HG03457 (cell line): ENCODE measurements around the gene DISC1.

Experiments
- ATAC-seq: cut with Tn5 transposase; IDR thresholded peaks from one replicate; pipeline ENCODE4 v1.9.1; 2021; ENCODE audit warnings: moderate number of reproducible peaks; ENCODE audit not compliant: unreplicated experiment

Gene DISC1

DNA sequence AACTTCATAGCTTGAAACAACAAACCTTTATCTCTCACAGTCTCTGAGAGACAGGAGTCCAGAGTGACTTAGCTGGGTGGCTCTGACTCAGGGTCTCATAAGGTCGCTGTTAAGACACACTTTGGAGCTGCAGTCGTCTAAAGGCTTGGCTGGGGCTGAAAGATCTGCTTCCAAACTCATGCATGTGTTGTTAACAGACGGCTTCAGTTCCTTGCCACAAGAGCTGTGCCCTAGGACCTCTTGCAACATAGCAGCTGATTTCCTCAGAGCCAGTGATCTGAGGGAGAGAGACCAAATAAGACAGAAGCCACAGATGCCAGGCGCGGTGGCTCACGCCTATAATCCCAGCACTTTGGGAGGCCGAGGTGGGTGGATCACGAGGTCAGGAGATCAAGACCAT, 176.8 kb downstream of the DISC1 start:
- ATAC-seq: no peak

DNA sequence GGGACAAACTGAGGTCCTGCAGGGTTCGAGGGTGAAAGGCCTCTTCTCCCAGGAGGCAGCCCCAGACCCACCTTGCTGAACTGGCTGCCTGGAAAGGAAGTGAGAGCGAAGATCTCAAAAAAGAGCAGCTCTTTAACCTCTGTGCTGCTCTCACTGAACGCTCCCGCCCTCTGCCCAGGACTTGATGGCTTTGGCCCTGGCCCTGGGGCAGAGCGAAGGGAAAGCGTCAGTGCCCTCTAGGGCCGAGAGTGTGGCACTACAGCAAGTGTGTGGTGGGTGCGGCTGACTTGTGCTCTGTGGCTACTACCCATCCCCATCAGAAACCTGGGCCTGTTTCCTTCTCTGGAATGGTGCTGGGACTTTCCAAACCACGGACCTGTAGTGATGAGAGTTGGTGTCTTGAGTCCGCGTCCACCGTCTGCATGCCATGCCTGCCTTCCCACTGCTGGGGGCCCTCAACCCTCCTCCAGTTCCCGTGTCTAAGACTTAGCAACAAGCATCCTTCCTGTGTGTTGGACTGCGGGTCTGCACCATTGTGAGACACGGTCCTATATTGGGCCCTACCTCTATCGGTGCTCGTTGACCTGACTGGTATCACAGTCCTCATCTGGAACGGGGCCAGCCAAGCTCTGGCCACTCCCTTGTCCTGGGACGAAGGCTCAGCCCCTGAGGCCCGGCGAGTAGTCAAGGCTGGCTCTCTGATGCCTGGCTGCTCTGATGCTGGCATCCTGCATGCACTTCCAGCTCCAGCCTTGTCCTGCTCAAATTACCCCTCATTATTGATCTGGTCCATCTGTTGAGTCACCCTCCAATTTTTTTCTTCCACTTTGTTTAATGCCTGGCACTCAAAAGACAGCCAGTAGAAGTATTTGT, 180.3 kb downstream of the DISC1 start:
- peak; percentile 79 for ATAC-seq

DNA sequence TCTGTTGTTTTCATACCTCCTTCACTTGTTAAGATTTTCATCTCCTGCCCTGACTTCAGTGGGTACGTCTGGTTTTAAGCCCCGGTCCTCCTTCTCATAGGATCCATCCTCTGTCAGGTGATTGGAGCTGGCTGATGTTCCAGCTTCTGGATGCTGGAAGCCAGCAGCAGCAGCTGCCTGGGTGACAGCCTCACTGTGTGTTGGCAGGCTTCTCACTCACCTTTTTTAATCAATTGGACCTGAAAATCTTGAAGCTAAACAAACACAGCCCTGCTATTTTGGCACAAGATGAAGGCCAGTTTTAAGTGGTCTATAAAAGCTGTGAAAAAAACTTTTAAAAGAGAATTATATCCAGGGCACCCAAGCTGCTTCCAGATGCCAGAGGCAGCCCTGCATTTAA, 181.0 kb downstream of the DISC1 start:
- no peak for ATAC-seq

DNA sequence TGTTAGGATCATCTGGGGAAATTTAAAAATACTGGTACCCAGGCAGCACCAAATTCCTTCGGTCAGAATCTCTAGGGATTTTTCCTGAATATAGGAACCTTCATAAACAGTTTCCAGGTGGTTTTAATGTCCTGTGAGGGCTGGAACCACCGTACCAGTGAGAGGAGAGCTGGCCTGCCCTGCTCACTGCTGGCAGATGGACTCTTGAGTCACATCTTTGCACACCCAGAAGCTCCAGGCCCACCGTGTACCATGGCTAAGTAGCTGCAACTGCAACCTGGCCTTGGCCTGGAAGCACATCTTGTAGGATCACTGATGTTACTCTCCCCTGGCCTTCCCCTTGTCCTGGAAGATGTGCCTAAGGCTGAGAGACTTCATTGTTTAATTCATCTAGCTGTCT, 181.5 kb downstream of the DISC1 start:
- ATAC-seq: no peak

DNA sequence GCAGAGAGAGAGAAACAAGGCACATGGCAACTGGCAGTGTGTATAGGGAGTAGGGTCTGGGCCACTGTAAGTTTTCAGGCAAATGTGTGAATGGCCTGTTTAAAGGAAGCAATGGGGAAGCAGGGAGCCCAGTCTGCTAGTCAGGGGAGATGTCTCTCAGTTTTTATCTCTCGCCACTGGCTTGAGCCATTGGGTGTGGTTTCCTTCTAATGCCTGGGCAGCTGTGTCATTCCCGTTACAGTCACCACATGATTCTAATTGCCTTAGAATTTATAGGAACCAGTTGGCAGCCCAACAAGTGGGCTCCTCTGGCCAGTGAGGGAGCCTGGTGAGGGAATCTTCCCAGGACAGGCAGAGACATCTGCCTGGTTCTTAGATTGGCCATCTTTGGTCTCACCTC, 182.4 kb downstream of the DISC1 start:
- no peak for ATAC-seq

DNA sequence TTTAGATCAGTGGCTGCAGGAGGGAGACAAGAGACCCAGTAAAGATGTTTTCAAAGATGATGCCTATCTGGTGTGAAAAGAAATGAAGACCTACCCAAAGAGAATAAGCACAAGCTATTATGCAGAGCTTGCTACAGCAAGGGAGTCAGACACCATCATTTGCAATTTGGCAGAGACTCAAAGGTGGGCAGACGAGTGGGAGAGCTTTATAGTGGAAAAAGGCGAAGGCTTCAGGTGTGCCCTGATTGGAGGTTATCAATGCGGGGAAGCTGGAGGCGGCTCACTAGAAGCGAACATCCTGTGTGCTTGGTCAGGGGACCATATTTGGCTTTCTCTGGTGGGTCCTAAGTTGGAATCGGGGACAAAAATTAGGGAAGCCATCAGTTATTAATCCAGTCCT, 183.8 kb downstream of the DISC1 start:
- no peak for ATAC-seq

DNA sequence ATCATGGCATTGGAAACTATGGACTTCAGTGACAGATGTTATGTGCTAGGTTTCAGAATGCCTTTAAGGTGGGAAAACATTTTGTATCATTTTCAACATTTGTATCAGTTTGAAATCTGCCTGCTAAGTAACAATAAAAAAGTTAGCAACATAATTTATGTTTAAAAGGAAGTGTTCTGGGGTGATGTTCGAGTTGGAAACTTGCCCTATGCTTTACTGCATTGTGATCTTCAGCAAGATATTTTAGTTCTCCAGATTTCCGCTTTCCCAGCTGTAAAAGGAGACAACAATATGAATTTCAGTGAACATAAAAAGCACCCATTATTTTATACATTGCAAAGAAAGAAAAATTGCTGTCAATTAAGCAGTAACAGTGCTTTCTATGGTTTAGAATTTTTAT, 187.4 kb downstream of the DISC1 start:
- ATAC-seq: no peak

DNA sequence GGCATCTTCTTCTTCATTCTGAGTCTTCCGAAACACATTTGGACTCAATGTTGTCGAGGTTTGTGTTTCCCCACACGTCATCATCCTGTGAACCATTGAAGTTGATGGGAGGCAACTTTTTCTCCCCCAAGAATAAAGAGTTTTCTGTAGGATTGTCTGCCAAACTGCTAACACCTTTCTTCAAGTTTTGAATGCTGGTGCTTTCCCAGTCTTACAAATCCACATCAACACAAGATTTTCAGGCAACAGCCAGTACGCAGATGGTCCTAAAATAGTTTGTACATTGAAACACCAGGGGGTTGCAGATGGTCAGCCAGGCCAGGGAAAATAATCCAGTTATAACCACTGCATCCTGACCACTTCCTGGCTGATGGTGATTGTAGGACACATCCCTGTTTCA, 187.9 kb downstream of the DISC1 start:
- ATAC-seq: no peak

DNA sequence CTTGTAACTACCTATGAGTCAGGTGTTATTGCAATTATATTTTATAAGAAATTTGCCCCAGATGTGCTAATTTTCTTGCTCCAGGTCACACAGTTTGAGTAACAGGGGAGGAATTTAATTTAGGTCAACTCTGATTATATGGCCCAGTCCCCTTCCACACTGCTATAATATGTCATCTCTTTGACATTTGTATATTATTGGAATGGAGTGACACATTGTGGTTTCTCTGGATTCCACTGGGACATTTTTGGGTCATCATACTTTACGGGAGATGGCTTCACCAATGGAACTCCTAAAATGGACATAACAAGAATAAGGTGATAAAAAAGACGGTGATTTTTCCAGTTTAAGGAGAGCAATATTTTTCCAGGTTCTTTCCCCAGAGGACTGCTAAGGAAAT, 191.2 kb downstream of the DISC1 start:
- ATAC-seq: no peak

DNA sequence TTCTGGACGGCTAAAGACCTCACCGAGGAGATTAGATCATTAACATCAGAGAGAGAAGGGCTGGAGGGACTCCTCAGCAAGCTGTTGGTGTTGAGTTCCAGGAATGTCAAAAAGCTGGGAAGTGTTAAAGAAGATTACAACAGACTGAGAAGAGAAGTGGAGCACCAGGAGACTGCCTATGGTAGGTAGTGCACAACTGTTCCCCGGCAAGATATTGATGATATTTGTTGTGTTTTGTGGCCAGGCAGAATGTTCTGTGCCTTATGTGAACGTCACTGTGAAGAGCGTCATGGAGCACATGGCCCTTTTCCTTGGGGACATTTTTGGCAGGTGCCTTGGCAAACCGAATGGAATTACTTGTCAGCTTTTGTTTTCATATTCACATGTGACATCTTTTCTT, 191.7 kb downstream of the DISC1 start:
- no peak for ATAC-seq

DNA sequence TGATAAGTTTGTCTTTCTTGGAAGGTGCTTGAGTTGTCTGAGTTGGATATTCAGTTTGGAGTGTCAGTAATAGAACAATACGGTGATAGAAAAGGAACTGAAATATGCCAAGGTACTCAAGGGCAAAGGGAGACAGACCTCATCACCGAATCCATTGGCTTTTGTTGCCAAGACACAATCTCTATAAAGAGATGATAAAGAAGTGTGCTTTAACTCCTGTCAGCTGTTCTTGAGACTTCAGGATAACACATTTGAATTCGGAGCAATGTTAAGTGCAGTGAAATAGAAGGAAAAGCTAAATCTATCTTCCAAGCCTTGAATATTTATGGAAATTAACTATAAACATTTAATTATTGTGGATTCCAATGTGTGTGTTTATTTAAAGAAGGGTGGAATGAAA, 194.7 kb downstream of the DISC1 start:
- no peak for ATAC-seq

DNA sequence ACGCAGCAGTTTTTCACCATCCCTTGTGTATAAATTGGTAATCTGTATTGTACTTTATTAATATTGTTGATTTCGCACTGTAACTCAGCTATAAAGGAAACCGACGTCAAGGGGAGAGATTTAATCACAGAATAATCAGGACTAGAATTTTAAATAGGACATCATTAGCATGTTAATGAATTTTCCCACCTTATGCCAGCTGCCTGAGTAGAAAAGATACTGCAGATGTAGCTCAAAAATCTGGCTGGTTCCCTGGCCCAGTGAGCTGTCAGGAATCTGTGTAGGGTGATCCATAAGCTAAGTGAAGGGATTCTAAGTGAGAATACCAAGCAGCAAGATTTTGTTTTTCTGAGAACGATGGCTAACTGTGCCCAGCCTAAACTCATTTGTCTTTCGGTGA, 195.5 kb downstream of the DISC1 start:
- ATAC-seq: no peak

DNA sequence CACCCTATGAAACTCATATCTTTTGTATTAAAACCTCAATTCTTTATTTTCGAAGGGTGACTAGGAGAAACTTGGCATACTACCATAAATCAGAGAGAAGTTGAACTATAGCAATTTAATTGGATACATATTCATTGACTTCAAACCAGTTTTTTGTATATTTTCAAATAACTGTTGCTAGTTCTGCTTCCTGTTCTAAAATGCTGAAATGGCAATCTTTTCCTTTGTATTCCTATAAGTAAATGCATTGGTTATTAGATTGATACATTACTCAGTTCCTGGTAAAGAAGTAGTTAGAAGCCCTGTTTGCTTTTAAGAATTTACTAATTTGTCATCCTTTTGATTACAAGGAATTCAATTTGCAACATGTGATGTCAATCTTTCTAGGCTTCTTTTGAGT, 200.0 kb downstream of the DISC1 start:
- no peak for ATAC-seq

DNA sequence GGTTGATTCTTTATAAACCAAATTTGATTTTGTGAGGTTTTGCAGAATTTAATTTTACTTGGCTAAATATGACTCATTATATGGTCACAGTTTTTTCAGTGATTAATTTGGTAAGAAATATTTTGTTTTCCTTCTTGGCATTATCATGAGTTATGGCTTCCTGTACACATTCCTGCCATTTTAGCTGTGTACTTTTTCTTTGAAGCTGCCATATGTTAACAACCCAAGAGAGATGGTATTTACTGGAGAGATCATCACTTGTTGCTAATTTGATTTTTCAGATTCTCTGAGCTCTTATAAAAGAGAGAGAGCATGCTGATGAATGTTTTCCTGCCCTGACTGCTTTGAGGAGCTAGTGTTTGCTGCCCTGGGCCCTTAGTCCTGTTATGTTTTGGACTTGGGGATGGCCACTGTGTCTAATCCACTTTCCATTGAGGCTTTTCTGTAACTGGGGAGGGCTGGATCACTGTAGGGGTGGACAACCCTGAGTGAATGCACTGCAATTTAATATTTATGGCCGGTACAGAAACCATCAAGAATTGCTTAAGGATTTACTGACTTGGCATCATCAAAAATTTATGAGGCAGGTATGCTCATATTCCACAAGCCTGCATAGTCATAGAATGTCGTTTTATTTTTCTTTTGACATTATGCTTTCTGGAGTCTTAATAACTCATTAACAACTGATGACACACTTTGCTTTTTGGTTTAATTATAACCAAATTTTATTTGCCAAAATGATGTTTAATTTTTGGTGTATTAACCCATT, 200.9 kb downstream of the DISC1 start:
- ATAC-seq: no peak

DNA sequence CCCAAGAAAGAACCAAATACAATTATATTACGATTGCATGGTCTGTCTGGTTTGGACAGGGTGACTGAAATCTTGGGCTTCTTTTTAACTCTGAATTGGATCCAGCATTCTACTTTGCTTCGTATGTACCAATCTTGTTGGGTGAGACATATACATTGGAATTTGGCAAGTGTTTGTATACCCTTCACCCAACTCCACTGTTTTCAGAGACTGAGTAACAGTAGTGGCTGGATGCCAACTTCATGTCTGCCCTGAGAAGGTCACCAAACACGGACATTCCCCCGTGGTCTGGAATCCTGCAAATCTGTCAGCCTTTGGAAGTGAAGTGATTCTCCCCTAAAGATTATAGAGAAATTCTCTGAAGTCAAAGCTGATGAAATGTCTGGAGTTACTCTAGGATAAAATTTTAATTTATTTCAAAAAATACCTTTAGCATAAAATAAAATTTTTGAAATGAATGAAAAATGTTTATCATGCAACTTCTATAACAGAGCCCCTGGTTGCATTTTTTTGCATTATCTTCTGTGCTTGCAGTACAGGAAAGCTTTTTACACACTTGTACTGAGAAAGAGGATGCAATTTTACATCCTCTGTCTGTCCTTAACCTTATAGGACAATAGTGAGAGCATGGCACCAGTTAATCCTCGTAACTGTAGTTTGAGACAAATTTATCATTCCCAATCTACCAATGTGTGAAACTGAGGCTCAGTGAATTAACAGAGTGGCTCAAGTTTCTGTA, 201.8 kb downstream of the DISC1 start:
- no peak for ATAC-seq

DNA sequence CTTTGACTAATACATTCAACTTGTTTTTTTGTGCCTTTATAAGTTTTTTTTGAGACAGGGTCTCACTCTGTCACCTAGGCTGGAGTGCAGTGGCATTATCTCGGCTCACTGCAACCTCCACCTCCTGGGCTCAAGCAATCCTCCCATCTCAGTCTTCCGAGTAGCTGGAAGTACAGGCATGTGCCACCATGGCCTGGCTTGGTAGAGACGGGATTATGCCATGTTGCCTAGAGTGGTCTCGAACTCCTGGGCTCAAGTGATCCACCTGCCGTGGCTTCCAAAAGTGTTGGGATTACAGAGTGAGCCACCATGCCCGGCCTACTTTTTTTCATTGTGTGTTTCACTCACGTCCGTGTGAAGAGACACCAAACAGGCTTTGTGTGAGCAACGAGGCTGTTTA, 202.7 kb downstream of the DISC1 start:
- ATAC-seq: no peak

DNA sequence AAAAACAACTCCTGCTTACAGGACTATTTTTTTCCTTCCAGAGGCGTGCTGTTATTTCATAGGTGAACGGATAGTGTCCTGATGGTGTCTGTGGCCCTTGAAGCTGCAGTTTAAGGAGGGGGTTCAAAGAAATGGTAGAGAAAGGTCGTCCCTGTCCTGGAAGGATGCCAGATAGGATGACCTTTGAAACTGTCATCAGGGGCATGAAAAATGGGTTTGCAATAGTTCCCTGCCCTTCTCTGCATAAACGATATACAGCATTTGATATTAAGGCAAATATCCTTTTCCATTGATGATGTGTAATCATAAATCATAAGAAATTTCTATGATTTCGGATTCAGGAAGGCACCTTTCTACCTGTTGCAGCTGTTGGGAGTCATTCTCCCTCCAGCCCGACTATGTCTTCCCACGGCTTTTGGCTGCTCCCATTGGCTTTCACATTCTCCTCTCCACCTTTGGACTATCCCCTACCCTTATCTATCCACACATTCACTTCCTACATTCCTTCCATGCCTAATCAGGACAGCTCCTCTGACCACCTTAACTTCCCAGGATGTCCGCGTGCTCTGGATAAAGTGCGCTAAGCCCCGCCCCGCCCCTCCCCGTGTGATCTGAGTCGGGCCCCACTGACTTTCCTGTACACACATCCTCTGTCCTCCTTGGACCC, 209.8 kb downstream of the DISC1 start:
- ATAC-seq: no peak

DNA sequence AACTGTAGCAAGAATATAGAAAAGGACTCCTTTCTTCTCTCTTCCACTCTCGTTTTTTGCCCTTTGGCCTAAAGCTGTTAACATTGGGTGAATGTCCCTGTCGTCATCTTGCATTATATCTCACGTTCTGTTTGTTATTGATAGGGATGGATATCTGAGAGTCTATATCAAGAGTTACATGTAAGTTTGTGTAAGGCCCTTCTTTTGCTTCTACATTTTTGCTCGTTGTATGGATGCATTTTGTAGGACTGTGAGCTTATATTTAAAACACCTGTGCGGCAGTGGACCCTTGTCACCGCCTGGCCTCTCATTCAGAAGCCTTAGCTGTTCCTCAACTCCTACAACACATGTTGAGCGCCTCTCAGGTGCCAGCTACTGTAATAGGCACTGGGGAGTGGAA, 211.9 kb downstream of the DISC1 start:
- no peak for ATAC-seq

DNA sequence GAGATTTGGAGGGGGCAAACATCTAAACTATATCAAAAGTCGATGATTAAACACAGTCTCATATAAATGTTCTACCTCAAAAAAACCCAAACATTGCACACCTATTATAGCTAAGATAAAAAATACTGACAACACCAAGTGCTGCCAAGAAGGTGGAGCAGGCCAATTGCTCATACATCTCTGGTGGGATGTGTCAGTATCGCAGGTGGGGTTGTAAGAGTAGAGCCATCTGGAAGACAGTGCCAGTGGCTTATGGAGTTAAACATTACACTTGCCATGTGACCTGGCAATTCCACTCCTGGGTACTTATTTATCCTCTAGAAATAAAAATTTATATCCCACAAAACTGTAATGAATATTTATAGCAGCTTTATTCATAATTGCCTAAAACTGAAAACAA, 213.4 kb downstream of the DISC1 start:
- no peak for ATAC-seq

DNA sequence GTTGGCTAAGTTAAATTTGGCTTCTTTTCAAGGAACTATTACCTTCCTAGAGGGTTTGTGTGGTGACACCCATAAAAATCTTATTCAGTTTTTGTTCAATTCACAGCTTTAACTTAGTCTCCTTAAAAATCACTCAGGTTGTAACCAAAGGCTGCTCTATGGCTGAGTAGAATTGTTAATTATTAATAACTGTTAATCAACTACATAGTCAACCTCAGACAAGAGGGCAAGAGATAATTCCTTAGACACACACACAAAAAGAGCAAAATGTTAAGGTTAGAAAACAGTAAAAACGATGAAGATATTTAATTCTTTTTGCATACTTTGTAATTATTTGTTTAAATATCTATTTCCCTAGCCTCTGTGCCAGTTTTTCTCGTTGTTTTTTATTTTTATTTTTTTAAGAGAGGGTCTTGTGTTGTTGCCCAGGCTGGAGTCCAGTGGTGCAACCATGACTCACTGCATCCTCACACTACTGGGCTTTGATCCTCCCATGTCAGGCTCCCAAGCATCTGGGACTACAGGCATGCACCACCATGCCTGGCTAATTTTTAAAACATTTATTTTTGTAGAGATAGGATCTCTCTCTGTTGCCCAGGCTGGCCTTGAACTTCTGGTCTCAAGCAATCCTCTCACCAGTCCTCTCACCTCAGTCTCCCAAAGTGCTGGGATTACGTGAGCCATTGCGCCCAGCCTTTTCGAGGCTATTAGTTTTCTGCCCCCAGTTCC, 215.2 kb downstream of the DISC1 start:
- ATAC-seq: no peak

DNA sequence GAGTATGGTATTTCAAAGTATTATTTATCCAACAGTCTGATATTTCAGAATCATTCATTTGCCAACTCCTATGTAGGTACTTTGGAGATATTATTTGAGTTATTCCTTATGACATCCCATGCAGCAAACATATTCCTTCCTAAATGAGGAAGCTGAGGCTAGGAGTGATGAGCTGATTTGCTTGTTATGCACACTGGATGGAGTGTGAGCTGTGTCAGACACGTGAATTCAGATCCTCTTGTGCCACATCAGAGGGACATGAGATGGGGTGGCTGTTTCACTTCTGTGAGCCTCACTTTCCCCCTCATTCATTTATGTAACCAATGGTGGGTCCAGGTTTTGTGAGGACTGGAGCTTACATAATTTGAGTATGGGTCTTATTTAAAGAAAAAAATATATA, 215.9 kb downstream of the DISC1 start:
- ATAC-seq: no peak
